ENCODE data around the gene PIK3C2G.

PIK3C2G gene

DNA sequence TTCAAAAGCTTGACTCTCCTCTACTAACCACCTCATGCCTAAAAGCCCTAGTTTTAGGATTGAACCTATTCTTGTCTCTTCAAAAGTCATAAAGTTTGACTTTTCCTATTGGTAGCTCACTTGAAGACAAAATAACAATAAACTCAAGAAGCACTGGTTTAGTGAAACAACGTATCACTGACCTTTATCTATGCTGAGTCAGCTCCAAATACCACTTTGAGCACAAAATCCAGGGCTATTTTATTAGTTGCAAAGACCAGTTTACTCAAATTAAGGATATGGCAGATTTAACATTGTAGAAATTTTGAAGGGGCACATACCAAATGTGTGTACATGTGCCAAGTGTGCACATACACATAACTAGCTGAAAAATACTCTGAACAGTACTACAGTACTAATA is 45.0 kb downstream of the PIK3C2G start:
- Histone ChIP-seq H3K9me3 (ENCODE audit: insufficient read depth, low read depth, low read length) (peaks cover 12% of the 10 kb centered on the region; the same call in 1 of the 2 replicates), H4K20me1 (ENCODE audit: insufficient read depth, low read length, poor library complexity, severe bottlenecking) (no peaks in the 10 kb centered on the region), H3K9ac (ENCODE audit: low read depth, low read length, poor library complexity, severe bottlenecking) (no peak overlapping the region), H2AFZ (ENCODE audit: low read length) (no peak overlapping the region), H3K79me2 (ENCODE audit: insufficient read depth, low read length) (no peaks in the 10 kb centered on the region), H3K4me3 (ENCODE audit: low read length, poor library complexity, severe bottlenecking) (no peak overlapping the region), H3K27me3 (ENCODE audit: insufficient read depth, low read length, poor library complexity, severe bottlenecking) (no peaks in the 10 kb centered on the region), H3K9me2 (replicated peaks; ENCODE audit: low read depth, low read length) (no peaks in the 10 kb centered on the region), H3K4me2 (ENCODE audit: low read depth, low read length, poor library complexity, severe bottlenecking) (no peak overlapping the region), H3F3A (ENCODE audit: low read depth) (no peaks in the 10 kb centered on the region), H3K4me1 (ENCODE audit: insufficient read depth, low read length, poor library complexity, severe bottlenecking) (no peaks in the 10 kb centered on the region), H3K36me3 (ENCODE audit: insufficient read depth, low read length) (no peaks in the 10 kb centered on the region)
- TF ChIP-seq, protein P1, sequence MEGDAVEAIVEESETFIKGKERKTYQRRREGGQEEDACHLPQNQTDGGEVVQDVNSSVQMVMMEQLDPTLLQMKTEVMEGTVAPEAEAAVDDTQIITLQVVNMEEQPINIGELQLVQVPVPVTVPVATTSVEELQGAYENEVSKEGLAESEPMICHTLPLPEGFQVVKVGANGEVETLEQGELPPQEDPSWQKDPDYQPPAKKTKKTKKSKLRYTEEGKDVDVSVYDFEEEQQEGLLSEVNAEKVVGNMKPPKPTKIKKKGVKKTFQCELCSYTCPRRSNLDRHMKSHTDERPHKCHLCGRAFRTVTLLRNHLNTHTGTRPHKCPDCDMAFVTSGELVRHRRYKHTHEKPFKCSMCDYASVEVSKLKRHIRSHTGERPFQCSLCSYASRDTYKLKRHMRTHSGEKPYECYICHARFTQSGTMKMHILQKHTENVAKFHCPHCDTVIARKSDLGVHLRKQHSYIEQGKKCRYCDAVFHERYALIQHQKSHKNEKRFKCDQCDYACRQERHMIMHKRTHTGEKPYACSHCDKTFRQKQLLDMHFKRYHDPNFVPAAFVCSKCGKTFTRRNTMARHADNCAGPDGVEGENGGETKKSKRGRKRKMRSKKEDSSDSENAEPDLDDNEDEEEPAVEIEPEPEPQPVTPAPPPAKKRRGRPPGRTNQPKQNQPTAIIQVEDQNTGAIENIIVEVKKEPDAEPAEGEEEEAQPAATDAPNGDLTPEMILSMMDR (conservative IDR thresholded peaks at IDR 0.05; ENCODE audit: low read length), result no peak
- TF ChIP-seq EZH2phosphoT487 (IDR thresholded peaks at IDR 0.05; ENCODE audit: borderline replicate concordance), result no peak

DNA sequence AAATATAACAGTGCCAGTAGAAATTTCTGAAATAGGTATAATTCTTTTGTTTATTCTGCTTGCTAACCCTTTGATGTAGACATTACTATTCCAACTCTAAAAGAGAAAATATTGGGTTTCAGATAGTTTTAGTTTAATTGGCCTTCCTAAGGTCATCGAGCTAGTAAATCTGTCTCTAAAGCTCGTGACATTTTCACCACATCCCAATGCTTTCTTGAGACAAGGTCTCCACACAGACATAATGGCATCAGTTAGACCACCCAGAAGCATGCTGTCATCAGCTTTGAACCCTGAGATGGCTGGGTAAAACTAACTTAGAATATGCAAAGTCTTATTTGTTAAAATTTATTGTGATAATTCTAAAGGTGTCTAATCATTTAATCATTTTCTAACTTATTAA is 52.0 kb downstream of the PIK3C2G start:
- no peaks in the 10 kb centered on the region for H3K79me2 ChIP-seq (ENCODE audit: insufficient read depth, low read length)
- H4K20me1 ChIP-seq (ENCODE audit: insufficient read depth, low read length, poor library complexity, severe bottlenecking), result no peaks in the 10 kb centered on the region
- no peak overlapping the region for H3K4me3 ChIP-seq (ENCODE audit: low read length, poor library complexity, severe bottlenecking)
- no peak overlapping the region for H3K4me2 ChIP-seq (ENCODE audit: low read depth, low read length, poor library complexity, severe bottlenecking)
- H3K36me3 ChIP-seq (ENCODE audit: insufficient read depth, low read length), result no peaks in the 10 kb centered on the region
- H3F3A ChIP-seq (ENCODE audit: low read depth), result no peaks in the 10 kb centered on the region
- no peaks in the 10 kb centered on the region for H3K4me1 ChIP-seq (ENCODE audit: insufficient read depth, low read length, poor library complexity, severe bottlenecking)
- TF ChIP-seq, protein P1 (conservative IDR thresholded peaks at IDR 0.05; ENCODE audit: low read length), result no peak
- no peak for TF ChIP-seq EZH2phosphoT487 (IDR thresholded peaks at IDR 0.05; ENCODE audit: borderline replicate concordance)
- H2AFZ ChIP-seq (ENCODE audit: low read length), result no peak overlapping the region
- H3K9me3 ChIP-seq (ENCODE audit: insufficient read depth, low read depth, low read length), result no peaks in the 10 kb centered on the region
- H3K27me3 ChIP-seq (ENCODE audit: insufficient read depth, low read length, poor library complexity, severe bottlenecking), result no peaks in the 10 kb centered on the region
- no peak overlapping the region for H3K9ac ChIP-seq (ENCODE audit: low read depth, low read length, poor library complexity, severe bottlenecking)
- H3K9me2 ChIP-seq (replicated peaks; ENCODE audit: low read depth, low read length), result no peaks in the 10 kb centered on the region

DNA sequence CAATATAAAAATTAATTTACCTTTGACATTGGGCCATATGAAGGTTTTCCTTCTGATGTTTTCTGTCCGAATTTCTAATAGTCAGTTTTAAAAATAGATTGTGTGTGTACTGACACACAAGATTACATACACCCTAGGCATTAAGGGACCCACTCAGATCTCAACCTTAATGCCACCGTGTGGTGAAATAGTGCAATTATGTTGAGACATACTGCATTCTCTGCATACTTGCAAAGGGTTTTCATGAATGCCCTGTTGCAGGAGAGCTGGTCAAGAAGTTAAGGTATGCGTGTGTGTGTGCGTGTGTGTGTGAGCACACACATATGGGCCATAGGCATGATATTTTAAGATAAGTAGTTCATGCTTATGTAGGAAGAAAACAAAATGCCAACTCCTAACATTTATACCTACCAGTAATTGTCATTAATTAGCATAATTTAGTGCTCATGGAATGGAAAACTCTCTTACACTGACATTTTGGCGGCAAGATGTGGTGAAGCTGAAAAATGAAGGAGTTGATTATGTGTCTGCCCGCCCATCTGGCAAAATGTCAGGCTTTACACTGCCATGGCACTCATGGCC is 58.8 kb downstream of the PIK3C2G start:
- H3K79me2 ChIP-seq (ENCODE audit: insufficient read depth, low read length), result no peaks in the 10 kb centered on the region
- no peaks in the 10 kb centered on the region for H3K4me1 ChIP-seq (ENCODE audit: insufficient read depth, low read length, poor library complexity, severe bottlenecking)
- TF ChIP-seq EZH2phosphoT487 (IDR thresholded peaks at IDR 0.05; ENCODE audit: borderline replicate concordance), result no peak
- TF ChIP-seq, protein P1 (conservative IDR thresholded peaks at IDR 0.05; ENCODE audit: low read length), result peak; percentile 66
- H3K9ac ChIP-seq (ENCODE audit: low read depth, low read length, poor library complexity, severe bottlenecking), result no peak overlapping the region
- H3K9me3 ChIP-seq (ENCODE audit: insufficient read depth, low read depth, low read length), result no peaks in the 10 kb centered on the region
- H3K4me2 ChIP-seq (ENCODE audit: low read depth, low read length, poor library complexity, severe bottlenecking), result no peak overlapping the region
- no peaks in the 10 kb centered on the region for H3F3A ChIP-seq (ENCODE audit: low read depth)
- no peaks in the 10 kb centered on the region for H3K36me3 ChIP-seq (ENCODE audit: insufficient read depth, low read length)
- no peak overlapping the region for H3K4me3 ChIP-seq (ENCODE audit: low read length, poor library complexity, severe bottlenecking)
- H3K9me2 ChIP-seq (replicated peaks; ENCODE audit: low read depth, low read length), result no peaks in the 10 kb centered on the region
- no peaks in the 10 kb centered on the region for H3K27me3 ChIP-seq (ENCODE audit: insufficient read depth, low read length, poor library complexity, severe bottlenecking)
- no peaks in the 10 kb centered on the region for H4K20me1 ChIP-seq (ENCODE audit: insufficient read depth, low read length, poor library complexity, severe bottlenecking)
- H2AFZ ChIP-seq (ENCODE audit: low read length), result no peak overlapping the region

Measured in Loucy (cell line).